GM21381 (cell line): ENCODE data around the gene KAT6B.
"Not testable (repeated sequence)": the region's sequence is repeated elsewhere in the genome, so short reads cannot be mapped to it uniquely, and the experiment has no call there.

Source experiments
- ATAC-seq: cut with Tn5 transposase; IDR thresholded peaks from one replicate; pipeline ENCODE4 v1.9.1; 2021; ENCODE audit warnings: mild to moderate bottlenecking, moderate library complexity; ENCODE audit not compliant: unreplicated experiment

Gene KAT6B

DNA sequence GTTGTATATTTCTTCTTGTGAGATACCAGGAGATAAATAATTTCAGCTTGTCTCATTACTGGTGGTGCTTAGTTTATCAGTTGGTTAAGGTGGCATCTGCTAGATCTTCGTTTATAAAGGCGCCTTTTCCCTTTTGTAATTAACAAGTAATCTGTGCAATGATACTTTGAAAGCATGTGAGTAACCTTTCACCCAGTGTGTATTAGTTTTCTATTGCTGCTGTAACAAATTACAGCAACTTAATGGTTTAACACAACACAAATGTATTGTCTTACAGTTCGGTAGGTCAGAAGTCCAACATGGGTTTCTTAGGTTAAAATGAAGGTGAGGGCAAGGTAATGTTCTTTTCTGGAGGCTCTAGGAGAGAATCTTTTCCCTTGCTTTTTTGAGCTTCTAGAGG lies 30.5 kb downstream of the KAT6B start:
- no peak for ATAC-seq

DNA sequence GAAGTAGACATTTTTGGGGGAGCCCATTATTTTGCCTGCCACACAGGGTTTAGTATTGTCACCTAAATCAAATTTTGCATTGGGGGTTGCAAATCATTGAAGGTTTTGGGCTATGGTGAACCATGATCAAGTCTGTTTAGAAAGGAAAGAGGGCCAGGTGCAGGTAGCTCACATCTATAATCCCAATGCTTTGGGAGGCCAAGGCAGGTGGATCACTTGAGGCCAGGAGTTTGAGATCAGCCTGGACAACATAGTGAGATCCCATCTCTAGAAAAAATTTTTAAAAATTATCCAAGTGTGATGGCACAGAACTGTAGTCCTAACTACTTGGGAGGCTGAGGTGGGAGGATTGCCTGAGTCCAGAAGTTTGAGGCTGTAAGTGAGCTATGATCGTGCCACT lies 31.2 kb downstream of the KAT6B start:
- ATAC-seq = no peak

DNA sequence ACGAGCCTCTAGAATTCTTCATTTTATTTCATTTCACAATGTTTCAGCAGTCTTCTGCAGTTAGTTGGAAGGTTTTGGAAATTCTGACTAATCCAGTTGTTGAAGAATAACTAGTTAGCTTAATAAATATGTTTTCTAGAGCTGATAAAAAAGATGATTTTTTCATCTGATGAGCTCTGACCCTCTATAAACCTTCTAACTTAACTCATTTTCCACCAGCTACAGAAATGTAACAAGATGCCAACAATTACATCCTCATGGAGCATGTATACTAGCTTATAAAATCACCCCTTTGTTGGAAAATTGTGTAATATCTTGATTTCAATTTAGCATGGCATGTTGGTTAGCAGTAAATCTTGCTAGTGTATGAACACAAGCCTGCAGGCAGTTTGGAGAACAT lies 33.1 kb downstream of the KAT6B start:
- no peak for ATAC-seq

DNA sequence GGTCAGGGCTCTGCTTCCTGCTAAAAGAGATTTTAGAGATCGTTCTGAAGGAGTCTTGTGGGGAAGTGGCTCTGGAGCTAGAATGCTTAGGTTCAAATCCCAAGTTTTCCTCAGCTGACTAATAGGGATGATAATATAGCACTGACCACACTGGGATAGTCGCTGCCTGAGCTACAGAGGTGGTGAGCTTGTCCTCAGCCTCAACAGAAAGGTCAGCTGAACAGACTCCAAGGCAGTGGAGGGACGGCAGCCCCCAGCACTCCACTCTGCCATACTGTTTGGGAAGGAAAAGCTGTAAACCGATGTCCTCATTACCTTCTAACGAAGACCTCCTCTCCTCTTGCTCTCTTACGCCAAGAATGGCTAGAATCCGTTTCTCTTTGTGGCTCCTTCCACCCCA lies 36.2 kb downstream of the KAT6B start:
- no peak for ATAC-seq

DNA sequence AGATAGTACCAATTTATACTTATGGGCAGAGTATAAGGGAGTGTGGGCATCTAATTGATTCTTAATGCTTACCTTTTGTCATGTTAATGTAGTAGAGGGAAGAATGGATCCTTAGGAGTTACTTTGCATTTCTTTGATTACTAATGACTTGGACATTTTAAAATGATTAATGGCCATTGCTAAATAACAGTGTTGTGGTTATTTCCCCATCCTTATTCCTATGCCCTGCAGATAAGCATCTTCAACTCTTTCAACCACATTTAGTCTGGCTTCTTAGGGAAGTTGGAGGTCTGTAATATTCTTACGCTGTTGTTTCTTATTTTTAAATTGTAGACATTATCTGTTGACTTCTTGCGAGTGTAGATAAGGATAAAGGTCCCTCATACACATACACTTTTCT lies 37.2 kb downstream of the KAT6B start:
- no peak for ATAC-seq

DNA sequence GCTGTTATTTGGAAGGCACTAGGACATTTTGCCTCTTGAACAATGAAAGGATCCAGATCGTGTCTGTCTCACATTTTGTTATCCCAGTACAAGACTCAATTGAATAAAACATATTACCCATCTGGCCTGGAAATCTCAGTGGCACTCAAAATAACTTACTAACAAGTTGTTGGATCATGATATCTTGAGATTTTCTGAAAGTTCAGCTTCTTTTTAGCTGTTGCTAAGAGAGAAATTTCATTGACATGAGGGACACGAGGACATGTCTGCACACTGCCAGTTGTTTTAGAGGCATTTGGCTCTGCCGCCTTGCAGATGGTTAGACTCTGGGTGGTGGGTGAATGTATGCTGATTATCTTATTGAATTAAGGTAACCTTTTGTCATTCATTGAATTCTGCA lies 41.0 kb downstream of the KAT6B start:
- ATAC-seq = no peak

DNA sequence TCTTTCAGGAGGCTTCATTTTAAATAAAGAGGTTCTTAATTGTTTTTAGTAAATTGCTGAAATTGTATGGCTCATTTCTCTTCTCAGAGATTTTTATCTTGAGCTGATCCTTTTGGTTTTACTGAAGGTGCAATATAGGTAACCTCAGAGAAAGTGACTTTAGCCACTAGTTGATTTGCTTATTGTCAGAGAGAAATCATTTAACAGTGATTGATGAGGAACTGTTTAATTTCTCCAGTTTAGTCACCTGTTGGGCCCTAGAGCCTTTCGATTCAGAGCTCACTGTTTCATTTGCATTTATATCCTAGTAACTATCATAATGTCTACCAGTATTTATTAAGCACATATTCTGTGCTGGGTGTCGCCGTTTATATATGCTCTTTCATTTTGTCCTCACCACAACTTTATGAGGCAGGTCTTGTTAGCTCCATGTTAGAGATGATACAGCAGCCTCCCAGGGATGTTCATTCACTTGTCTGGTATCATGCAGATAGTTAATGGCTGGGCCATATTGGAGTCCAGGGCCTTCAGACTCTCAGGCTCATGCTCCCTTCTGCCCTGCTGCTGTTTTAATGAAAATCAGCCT lies 42.1 kb downstream of the KAT6B start:
- ATAC-seq = no peak

DNA sequence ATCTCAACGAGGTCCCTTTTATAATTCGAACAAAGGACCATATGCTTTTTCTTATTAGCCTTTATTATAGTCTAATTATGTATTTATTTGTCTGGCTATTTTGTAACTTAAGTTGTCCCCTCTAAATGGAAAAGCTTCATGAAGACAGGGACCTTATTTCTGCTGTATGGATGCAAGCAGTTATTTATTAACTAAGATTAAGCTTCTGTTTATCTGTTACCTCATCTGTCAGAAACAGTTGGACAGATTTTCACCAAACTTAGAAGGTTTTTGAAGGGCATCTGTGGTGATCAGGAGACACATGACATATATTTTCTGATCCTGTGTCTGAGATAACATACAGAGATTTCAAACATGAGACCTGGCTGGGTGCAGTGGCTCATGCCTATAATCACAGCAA lies 43.2 kb downstream of the KAT6B start:
- no peak for ATAC-seq

DNA sequence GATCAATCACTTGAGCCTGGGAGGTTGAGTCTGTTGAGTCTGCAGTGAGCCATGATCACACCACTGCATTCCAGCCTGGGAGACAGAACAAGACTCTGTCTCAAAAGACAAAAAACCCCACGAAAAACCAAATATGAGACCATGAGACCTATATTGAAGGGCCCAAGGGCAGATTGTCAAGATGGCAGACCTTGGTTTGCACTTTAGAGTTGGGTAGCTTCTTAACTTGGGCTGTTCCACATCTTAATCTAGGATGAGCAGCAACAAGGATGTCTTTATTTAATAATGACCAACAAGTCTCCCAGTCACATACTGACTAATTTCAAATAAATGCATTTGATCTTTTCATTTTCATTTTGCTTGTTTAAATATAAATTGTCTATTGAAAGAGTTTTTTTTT lies 43.8 kb downstream of the KAT6B start:
- ATAC-seq = no peak

DNA sequence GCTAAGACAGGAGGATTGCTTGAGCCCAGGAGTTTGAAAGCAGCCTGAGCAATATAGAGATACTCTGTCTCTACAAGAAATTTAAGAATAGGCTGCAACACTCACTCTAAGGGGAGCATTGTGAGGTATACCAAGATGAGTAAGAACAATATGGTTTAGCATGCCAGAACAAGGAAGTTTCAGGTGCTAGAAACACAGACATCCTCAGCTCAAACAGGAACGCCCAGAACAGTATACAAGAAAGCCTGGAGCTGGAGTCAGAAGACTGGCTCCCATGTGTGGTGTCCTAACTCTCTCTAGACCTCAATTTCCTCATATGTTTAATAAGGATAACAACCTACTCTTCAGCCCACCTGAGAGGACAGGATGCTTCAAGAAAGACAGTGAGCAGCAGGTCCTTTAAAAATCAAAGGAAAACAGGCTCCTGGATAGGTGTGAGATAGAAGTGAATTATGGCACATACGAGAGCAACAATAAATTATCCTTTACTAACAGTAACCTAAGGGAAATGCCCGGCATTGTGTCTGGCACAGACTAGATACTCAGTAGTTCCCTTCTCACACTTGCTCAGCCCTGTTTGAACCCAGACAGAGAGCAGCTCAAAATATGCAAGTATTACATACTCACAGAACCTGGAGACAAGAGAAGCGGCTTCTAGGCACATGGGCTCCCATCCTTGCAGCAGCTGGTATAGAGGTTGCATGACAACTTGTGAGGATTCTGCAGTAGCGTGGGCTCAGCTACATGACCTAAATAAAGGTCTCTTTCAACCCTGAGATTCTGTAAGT lies 45.4 kb downstream of the KAT6B start:
- ATAC-seq = peak; percentile 85

DNA sequence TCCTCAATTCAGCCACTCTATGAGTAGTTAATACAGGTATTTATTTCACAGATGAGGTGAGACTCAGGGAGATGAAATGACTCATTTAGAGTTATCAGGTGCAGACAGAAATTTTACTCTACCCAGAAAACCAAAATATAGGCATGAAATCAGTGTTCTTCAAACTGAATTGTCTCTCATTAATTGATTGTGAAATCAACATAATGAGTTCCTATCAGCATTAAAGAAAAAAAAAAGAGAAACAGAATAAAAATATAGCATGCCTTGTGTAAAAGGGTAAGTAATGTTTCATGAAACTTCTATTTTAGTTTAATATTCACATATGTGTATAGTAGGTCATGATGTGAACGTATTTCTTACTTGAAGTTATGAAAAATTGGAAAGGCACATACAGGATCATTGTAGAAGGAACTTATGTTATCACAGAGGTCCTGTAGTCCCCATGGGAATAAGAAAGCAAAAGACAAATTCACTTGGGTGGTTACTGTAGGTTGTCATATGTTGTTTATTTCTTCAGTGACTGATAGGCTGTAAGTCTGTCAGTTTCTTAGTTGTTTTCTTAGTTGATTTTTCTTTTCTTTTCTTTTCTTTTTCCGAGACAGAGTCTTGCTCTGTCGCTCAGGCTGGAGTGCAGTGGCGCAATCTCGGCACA lies 47.5 kb downstream of the KAT6B start:
- no peak for ATAC-seq

DNA sequence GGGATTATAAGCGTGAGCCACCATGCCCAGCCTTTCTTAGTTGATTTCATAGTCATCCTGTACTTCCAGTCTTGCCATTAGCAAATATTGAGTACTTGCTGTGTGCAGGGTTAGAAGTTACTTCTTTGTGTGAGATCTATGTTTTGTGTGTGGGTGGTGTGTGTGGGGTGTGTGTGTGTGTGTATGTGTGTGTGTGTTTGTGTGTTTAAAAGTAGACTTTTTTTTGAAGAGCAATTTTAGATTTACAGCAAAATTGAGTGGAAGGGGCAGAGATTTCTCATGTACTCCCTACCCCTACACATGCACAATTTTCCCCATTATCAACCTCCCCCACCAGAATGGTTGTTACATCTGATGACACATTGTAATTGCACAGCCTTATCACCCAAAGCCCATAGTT lies 48.2 kb downstream of the KAT6B start:
- no peak for ATAC-seq

DNA sequence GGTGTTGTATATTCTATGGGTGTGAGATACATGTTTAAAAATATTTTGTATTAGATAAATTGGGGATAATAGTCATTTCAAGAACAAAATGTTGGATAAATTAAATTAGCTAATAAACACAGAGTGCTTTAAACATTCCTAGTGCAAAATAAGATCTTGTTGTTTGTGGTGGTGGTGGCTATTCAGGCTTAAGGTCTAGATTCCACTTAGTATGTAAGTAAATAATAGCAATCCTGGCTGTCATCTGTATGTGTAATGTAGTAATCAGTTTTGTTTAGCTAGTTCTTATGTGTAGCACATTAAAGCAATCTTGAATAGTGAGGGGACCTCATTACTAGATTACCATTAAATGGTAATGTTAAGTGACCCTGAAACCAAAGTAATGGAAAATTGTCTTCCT lies 48.7 kb downstream of the KAT6B start:
- no peak for ATAC-seq

DNA sequence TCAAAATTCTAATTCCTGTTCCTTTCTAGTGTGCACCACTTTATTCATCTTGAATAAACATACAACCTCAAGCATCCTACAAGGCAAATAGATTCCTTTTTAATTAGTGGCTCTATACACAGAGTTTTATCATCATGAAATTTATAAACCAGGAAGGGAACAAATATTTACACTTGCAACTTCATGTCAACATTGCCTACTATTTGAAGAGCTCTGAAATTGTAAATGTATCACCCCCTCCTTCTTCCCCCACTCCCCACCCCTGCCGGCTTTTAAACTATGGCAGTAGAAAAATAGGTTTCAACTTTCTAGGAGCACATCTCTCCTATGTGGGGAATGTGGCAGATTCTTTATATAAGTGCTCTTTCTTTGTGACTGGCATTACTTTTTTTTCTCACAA lies 49.6 kb downstream of the KAT6B start:
- ATAC-seq = no peak

DNA sequence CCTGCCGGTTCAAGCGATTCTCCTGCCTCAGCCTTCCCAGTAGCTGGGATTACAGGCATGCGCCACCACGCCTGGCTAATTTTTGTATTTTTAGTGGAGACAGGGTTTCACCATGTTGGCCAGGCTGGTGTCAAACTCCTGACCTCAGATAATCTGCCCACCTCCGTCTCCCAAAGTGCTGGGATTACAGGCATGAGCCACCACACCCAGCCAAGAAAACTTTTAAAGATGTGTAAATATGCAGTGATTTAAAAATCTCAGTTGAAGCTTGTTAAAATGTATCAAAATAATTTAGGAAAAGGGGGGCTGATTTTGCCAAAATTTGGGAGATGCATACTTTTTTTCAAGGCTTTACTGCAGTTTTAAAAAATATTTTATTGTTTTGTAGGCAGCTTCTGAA lies 50.7 kb downstream of the KAT6B start:
- ATAC-seq = not testable (repeated sequence)

DNA sequence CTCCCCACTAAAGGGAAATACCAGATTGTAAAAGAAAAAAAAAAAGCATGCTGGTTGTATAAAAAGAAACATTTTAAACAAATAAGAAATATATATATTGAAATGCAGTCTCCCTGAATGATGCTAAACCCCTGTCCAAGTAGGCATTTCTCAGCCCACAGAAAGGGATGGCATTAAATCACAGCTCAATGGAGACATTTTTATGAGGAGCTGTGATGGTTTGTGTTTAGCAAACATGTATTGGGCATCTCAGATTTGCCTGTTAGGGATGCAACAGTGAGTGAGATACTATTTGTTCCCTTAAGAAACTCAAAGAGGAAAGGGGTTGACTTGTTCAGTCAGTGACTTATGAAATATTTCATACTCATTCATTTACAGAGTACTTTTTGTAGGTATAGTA lies 51.5 kb downstream of the KAT6B start:
- no peak for ATAC-seq

DNA sequence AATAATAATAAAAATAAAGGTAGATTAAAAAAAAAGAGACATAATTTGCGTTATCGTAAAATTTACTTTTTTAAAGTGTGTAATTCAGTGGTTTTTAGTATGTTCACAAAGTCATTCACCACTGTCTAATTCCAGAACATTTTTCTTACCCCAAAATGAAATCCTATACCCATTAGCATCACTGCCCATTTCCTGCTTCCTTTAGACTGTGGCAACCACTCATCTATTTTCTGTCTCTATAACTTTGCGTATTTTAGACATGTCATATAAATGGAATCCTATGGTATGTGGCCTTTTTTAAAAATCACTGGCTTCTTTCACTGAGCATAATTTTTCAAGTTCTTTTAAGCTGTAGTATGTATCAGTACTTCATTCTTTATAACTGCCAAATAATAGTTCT lies 53.6 kb downstream of the KAT6B start:
- ATAC-seq = no peak

DNA sequence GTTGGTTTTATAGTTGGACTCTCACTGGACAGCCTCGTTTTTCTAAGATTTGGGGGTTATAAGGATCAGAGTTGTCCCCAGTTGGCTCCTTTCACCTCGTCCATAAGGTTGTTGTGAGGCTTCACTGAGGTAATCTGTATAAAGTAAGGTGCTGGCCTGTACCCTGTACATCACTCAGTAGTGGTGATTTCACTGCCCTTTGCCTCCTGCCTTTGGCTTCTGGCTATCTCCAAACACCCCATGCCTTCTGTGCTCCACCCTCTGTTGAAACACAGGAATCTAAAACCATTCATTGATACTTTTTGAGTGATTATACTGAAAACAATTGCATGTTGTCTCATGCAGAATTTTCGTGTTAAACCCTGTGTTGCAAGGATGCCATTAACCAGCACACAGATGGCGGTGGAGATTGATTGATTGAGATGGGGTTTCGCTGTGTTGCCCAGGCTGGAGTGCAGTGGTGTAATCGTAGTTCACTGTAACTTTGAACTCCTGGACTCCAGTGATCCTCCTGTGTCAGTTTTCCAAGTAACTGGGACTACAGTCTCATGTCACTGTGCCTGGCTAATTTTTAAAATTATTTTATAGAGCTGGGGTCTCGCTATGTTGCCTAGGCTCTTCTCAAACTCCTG lies 55.0 kb downstream of the KAT6B start:
- ATAC-seq = no peak

DNA sequence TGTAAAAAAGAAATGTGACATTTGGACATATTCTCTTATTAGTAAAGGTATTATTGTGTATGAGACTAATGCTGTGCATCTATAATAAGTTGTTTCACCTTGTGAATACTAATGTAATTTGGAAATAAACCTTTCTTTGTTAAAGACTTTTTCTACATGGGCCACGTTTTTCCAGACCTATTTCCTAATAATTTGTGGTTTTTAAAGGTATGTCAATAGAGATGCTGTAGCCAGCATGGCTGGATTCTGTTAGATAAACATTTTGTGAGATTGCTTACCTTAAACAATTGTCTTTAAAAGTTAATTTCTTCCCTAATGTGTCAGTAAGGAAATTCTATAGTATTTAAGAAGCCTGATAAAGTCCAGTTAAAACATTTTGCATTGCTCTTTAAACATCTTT lies 56.0 kb downstream of the KAT6B start:
- ATAC-seq = no peak

DNA sequence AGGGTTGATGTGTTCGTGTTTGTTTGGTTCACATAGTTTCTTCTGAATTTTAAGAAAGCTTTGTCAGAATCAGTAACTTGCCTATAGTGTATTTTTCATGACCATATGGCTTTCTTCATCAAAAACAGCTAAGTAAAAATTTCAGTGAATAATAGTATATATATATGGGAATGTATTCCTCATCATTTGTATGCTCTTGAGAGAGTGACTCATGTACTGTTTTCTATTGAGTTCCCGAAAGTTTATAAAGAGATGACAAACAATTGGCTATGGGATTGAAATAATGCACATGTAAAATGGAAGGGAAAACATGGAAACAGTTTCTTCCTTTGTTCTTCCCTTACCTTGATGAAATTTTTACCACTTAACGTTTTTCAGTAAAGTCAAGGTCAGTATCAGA lies 56.4 kb downstream of the KAT6B start:
- ATAC-seq = no peak

DNA sequence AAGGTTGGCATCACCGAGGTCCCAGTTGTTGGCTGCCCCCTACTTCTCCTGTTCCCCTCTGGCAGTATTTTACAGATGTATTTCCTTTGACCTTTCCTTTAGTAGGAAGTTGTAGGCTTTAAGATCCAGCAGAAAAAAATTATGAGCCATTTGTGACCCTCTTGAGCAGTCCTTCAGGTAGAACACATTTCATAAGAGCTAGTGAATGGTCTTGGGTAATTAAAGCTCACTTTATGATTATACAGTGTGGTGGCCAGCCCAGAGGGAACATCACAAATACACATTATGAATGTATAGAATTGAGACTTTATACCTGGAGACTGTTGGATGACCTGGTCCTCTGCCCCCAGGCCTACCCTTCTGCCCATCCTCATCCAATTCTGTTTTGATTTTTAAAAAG lies 57.0 kb downstream of the KAT6B start:
- ATAC-seq = no peak
